ENCODE results near the gene ABCA9.
"Not testable (repeated sequence)": the region's sequence is repeated elsewhere in the genome, so short reads cannot be mapped to it uniquely, and the experiment has no call there.

Gene ABCA9

DNA sequence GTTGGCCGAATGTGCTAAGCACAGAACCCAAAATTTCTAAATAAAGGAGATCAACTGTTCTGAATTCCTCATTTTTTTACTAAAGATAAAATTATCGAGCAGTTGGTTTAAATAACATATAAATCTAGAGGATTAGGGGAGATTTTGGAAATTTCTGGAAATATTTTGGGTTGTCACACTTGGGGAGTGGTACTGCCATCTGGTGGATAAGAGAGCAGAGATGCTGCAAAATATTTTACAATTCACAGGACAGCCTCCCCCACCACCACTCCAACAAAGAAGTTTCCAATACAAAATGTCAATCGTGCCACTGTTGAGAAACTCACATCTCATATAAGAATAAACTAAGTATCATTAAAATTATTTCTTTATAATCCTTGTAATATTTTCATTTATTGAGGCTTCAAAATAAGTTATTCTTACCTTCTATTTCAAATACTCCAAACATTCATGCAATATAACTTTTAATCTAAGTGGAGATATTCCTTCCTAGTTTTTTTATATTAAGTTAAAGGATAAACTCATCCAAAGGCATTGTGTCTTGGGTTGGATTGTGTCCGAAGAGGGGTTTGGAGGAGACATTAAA, 88.5 kb downstream of the ABCA9 start:
- Histone ChIP-seq H3K36me3 (ENCODE audit: control insufficient read depth, insufficient read depth, low read length) (no peaks in the 10 kb centered on the region), H3K27me3 (ENCODE audit: control insufficient read depth, insufficient read depth, low read length) (no peaks in the 10 kb centered on the region), H3K4me1 (ENCODE audit: control insufficient read depth, insufficient read depth, low read length) (no peaks in the 10 kb centered on the region), H3K27ac (ENCODE audit: low read depth, low read length) (no peak overlapping the region), H3K9me3 (ENCODE audit: control insufficient read depth, insufficient read depth, low read length) (no peaks in the 10 kb centered on the region), H3K4me3 (ENCODE audit: low read depth, low read length) (no peak overlapping the region), H3K9ac (ENCODE audit: low read depth, low read length) (no peak overlapping the region)

GRCh38 chr17:68969101-68969500, 91.6 kb downstream of the ABCA9 start:
- Histone ChIP-seq H3K27me3 (ENCODE audit: control insufficient read depth, insufficient read depth, low read length) (no peaks in the 10 kb centered on the region), H3K4me3 (ENCODE audit: low read depth, low read length) (no peak overlapping the region), H3K27ac (ENCODE audit: low read depth, low read length) (no peak overlapping the region), H3K9ac (ENCODE audit: low read depth, low read length) (no peak overlapping the region), H3K9me3 (ENCODE audit: control insufficient read depth, insufficient read depth, low read length) (no peaks in the 10 kb centered on the region; the same call in 1 of the 2 replicates), H3K36me3 (ENCODE audit: control insufficient read depth, insufficient read depth, low read length) (no peaks in the 10 kb centered on the region), H3K4me1 (ENCODE audit: control insufficient read depth, insufficient read depth, low read length) (no peaks in the 10 kb centered on the region)

GRCh38 chr17:68963958-68964357, 96.8 kb downstream of the ABCA9 start:
- no peaks in the 10 kb centered on the region for H3K4me1 ChIP-seq (ENCODE audit: control insufficient read depth, insufficient read depth, low read length)
- no peak overlapping the region for H3K4me3 ChIP-seq (ENCODE audit: low read depth, low read length)
- H3K27me3 ChIP-seq (ENCODE audit: control insufficient read depth, insufficient read depth, low read length) = no peaks in the 10 kb centered on the region
- H3K9me3 ChIP-seq (ENCODE audit: control insufficient read depth, insufficient read depth, low read length) = no peaks in the 10 kb centered on the region; the same call in 1 of the 2 replicates
- no peak overlapping the region for H3K27ac ChIP-seq (ENCODE audit: low read depth, low read length)
- H3K36me3 ChIP-seq (ENCODE audit: control insufficient read depth, insufficient read depth, low read length) = no peaks in the 10 kb centered on the region
- no peak overlapping the region for H3K9ac ChIP-seq (ENCODE audit: low read depth, low read length)

DNA sequence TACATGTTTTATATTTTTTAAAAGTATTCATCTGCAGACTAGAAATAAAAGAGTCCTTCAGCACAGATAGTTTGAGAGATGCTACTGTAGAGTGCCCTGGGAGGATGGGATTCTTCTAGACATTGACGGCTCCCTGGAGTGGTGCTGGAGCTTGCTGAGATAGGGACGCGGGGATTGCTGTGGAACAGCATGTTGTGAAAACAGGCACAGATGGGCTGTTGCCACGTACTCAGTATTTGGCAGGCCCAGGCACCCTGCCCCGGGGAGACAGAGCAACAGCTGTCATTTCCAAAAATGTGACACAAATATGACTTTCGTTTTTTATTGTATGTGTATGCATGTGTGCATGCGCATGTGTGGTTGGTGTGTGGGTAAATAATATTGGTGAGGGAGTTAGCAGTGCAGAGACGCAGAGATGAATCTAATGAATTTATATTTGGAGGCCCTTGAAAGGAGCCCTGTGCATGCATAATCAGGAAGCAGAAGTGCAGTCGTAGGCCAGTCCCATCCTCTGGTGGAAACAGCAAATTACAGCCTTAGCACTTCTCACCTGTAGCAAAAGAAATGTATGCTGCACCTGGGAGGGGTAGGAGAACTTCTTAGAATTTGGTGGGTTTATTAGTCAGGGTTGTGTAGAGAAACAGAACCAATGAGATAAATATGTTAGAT, 99.4 kb downstream of the ABCA9 start:
- Histone ChIP-seq H3K36me3 (ENCODE audit: control insufficient read depth, insufficient read depth, low read length) (no peaks in the 10 kb centered on the region), H3K4me1 (ENCODE audit: control insufficient read depth, insufficient read depth, low read length) (no peaks in the 10 kb centered on the region), H3K9ac (ENCODE audit: low read depth, low read length) (no peak overlapping the region), H3K27ac (ENCODE audit: low read depth, low read length) (no peak overlapping the region), H3K9me3 (ENCODE audit: control insufficient read depth, insufficient read depth, low read length) (no peaks in the 10 kb centered on the region; the same call in 1 of the 2 replicates), H3K27me3 (ENCODE audit: control insufficient read depth, insufficient read depth, low read length) (no peaks in the 10 kb centered on the region), H3K4me3 (ENCODE audit: low read depth, low read length) (no peak overlapping the region)

- not testable (repeated sequence) for H3K4me1 ChIP-seq (ENCODE audit: control insufficient read depth, insufficient read depth, low read length); H3K36me3 ChIP-seq (ENCODE audit: control insufficient read depth, insufficient read depth, low read length); H3K9me3 ChIP-seq (ENCODE audit: control insufficient read depth, insufficient read depth, low read length); H3K27me3 ChIP-seq (ENCODE audit: control insufficient read depth, insufficient read depth, low read length); H3K9ac ChIP-seq (ENCODE audit: low read depth, low read length); H3K4me3 ChIP-seq (ENCODE audit: low read depth, low read length); H3K27ac ChIP-seq (ENCODE audit: low read depth, low read length)
These were observed 101.6 kb downstream of the ABCA9 start for GRCh38 chr17:68959117-68959516.

DNA sequence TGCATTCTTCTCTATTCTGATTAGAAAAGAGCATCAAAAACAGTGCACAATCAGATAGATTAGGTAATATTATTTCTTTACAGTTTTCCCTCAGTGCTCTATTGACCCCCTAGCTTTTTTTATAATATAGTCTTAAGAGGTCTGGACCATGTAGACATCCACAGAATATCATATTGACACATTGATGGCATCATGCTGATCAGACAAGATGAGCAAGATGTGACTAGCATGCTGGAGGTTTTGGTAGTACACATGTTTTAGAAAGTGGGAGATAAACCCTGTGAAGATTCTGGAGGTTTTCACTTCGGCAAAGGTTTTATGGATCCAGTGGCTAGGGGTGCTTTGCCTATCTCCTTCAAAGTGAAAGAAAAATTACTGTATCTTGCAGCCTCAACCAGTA, 102.8 kb downstream of the ABCA9 start:
- no peak overlapping the region for H3K4me3 ChIP-seq (ENCODE audit: low read depth, low read length)
- H3K27ac ChIP-seq (ENCODE audit: low read depth, low read length) = no peak overlapping the region
- H3K4me1 ChIP-seq (ENCODE audit: control insufficient read depth, insufficient read depth, low read length) = no peaks in the 10 kb centered on the region
- no peaks in the 10 kb centered on the region for H3K9me3 ChIP-seq (ENCODE audit: control insufficient read depth, insufficient read depth, low read length)
- no peak overlapping the region for H3K9ac ChIP-seq (ENCODE audit: low read depth, low read length)
- H3K36me3 ChIP-seq (ENCODE audit: control insufficient read depth, insufficient read depth, low read length) = no peaks in the 10 kb centered on the region
- H3K27me3 ChIP-seq (ENCODE audit: control insufficient read depth, insufficient read depth, low read length) = no peaks in the 10 kb centered on the region

DNA sequence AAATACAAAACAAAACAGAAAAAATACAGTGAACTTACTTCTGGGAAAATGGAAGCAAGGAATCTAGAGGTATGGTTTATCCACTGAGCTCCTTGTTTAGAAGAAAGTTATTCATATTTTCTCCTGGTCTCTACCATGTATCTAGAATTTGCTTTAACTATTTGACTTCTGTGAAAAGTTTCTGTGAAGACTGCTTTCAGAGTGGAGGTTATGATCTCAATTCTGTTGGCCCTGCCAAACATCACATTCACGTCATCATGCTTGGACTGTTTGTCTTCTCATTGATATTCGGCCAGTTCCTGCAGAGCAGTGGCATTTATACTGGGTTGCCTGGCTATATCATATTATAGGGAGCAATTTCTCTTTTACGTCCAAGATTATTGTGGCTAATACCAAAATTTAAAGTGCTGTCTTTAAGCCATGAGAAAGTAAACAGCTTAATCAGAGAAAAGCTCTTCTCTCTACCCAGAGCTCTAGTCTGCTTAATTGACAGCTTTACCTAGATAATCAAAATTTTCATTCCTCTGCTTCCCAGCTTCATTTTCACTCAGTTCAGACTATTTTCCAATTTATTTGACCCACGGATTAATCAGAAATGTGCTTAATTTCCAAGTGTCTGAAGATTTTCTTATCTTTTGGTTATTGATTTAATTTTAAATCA, 105.4 kb downstream of the ABCA9 start, which contains the start of gene ABCA8:
TSS of gene ABCA8 (minus strand) at position 212 of the 661 bp plus-strand sequence. CDS start 13,358 bp downstream, outside the sequence.
- Histone ChIP-seq H3K36me3 (ENCODE audit: control insufficient read depth, insufficient read depth, low read length) (no peaks in the 10 kb centered on the region), H3K4me1 (ENCODE audit: control insufficient read depth, insufficient read depth, low read length) (no peaks in the 10 kb centered on the region), H3K9ac (ENCODE audit: low read depth, low read length) (no peak within 1 kb of the TSS), H3K4me3 (ENCODE audit: low read depth, low read length) (no peak within 1 kb of the TSS), H3K27me3 (ENCODE audit: control insufficient read depth, insufficient read depth, low read length) (no peaks in the 10 kb centered on the region), H3K9me3 (ENCODE audit: control insufficient read depth, insufficient read depth, low read length) (no peaks in the 10 kb centered on the region), H3K27ac (ENCODE audit: low read depth, low read length) (no peak within 1 kb of the TSS)

- Histone ChIP-seq H3K27me3 (ENCODE audit: control insufficient read depth, insufficient read depth, low read length) (no peaks in the 10 kb centered on the region), H3K36me3 (ENCODE audit: control insufficient read depth, insufficient read depth, low read length) (no peaks in the 10 kb centered on the region), H3K4me1 (ENCODE audit: control insufficient read depth, insufficient read depth, low read length) (no peaks in the 10 kb centered on the region), H3K9ac (ENCODE audit: low read depth, low read length) (no peak overlapping the region), H3K9me3 (ENCODE audit: control insufficient read depth, insufficient read depth, low read length) (no peaks in the 10 kb centered on the region), H3K27ac (ENCODE audit: low read depth, low read length) (no peak overlapping the region), H3K4me3 (ENCODE audit: low read depth, low read length) (no peak overlapping the region)
These were observed 106.4 kb downstream of the ABCA9 start for GRCh38 chr17:68954146-68954896.

DNA sequence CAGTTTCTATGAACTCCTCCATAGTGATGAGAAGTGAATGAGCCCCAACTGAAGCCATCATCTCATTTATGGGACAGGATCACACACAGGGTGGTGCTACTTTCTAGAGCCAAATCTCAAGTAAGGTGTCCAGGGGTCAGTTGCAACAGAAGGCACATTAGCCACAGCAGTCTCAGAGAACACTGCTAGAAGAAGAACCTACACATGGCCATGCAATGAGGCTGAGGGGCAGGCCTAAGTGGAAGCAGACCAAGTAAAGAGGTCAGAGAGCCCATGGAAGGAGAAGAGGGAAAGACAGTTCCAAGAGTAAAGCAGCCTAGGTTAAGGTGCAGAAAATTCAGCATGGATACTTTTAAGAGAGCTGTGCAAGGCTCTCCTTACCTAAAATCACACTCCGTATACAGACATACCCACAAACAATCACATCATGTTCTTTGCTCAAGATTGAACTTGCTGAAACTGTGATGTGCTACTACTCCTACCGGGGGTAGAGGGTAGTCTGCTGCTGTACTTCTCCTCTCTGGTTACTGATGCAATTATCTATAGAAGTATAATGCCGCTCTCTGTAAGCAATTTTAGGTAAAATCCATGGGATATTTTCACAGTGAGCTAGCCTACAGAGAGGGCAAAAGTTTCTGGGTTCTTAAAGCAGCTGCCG, 107.3 kb downstream of the ABCA9 start:
- H3K36me3 ChIP-seq (ENCODE audit: control insufficient read depth, insufficient read depth, low read length) = no peaks in the 10 kb centered on the region
- H3K4me3 ChIP-seq (ENCODE audit: low read depth, low read length) = no peak overlapping the region
- no peaks in the 10 kb centered on the region for H3K9me3 ChIP-seq (ENCODE audit: control insufficient read depth, insufficient read depth, low read length)
- no peak overlapping the region for H3K9ac ChIP-seq (ENCODE audit: low read depth, low read length)
- H3K27ac ChIP-seq (ENCODE audit: low read depth, low read length) = no peak overlapping the region
- no peaks in the 10 kb centered on the region for H3K27me3 ChIP-seq (ENCODE audit: control insufficient read depth, insufficient read depth, low read length)
- no peaks in the 10 kb centered on the region for H3K4me1 ChIP-seq (ENCODE audit: control insufficient read depth, insufficient read depth, low read length)

- Histone ChIP-seq H3K27me3 (ENCODE audit: control insufficient read depth, insufficient read depth, low read length) (no peaks in the 10 kb centered on the region), H3K4me3 (ENCODE audit: low read depth, low read length) (no peak overlapping the region), H3K36me3 (ENCODE audit: control insufficient read depth, insufficient read depth, low read length) (no peaks in the 10 kb centered on the region)
These were observed 110.0 kb downstream of the ABCA9 start for GRCh38 chr17:68950725-68951124.

More at GRCh38 chr17:68950725-68951124, 110.0 kb downstream of the ABCA9 start:
- Histone ChIP-seq H3K4me1 (ENCODE audit: control insufficient read depth, insufficient read depth, low read length) (no peaks in the 10 kb centered on the region), H3K9ac (ENCODE audit: low read depth, low read length) (no peak overlapping the region), H3K27ac (ENCODE audit: low read depth, low read length) (no peak overlapping the region), H3K9me3 (ENCODE audit: control insufficient read depth, insufficient read depth, low read length) (no peaks in the 10 kb centered on the region)
